ENCODE data around the gene UBQLN4. TPM values are rescaled to one million over a fixed set of nuclear protein-coding genes. Genes with fewer than 3 reads are reported as not detected.
A peak's percentile ranks its signal among the peaks of the same experiment; 100 is the strongest.

Gene UBQLN4
- 47.4 and 58.4 TPM in 2 replicates for total RNA-seq (2021)
- percentile 63 among the genes with signal in this experiment for Bru-seq, nascent RNA
- percentile 75 among the genes with signal in this experiment for BruChase-seq, experiment 1, labeled RNA remaining after a 2-hour chase
- percentile 91 among the genes with signal in this experiment for BruChase-seq, experiment 2, labeled RNA remaining after a 6-hour chase
- long read RNA-seq, transcript UBQLN4-201 (11 exons, 3,576 nt), result major isoform, 46 of 84 reads
- long read RNA-seq, partial matches to known transcripts, result 11 of 84 reads
- long read RNA-seq, other reads (novel, unspliced or antisense), result 27 of 84 reads

DNA sequence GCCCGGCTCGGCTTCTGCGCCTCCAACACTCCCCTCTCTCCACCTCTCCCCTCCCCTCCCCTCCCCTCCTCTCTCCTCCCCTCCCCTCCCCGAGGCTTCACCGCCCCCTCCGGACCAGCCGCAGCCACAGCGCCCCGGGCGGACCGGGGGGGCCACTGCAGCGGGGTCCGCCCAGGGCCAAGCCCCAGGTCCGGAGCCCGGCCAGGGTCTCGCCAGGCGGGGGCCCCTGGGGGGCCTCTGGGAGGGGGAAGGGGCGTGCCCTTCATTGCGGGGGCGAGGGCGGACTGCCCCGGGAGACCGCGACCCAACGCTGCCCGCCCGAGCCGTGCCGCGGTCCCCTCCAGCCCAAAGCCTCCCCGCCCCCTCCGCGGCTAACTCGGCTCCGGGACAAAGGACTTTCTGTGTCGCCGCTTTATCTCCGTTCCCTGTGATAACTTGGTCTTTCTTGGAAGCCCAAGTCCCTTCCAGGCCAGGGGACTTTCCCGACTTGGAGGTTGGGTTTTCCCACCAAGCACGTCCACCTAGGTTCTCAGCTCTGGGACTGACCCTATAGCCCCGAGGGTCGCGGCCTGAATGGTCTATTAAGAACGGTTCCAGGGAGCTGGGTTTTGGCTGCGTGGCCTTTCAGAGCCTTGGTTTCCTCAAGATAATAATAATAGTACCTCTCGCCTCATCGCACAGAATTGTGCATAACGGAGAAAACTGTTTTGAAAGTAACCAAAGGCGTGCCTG, at the start of gene UBQLN4:
Gene UBQLN4 (minus strand): TSS at position 31 of the 732 bp plus-strand sequence. CDS start 97 bp downstream, outside the sequence.
- Histone ChIP-seq H3K4me1 (replicated peaks; ENCODE audit: insufficient read depth) (peaks cover 11% of the 10 kb centered on the region; the same call in 1 of the 2 replicates), H3K27ac (peak within 1 kb of the TSS; percentile 85), H3K36me3 (ENCODE audit: low read depth) (0 out of 2 replicates have a peak, but pooled peaks cover 9% of the 10 kb centered on the region), H3F3A (ENCODE audit: insufficient read depth, low read depth) (peaks cover 6% of the 10 kb centered on the region), H2AFZ (peak within 1 kb of the TSS; percentile 94), H3K9me3 (ENCODE audit: insufficient read depth, low read depth) (no peaks in the 10 kb centered on the region), H3K4me3 (peak within 1 kb of the TSS; percentile 84), H3K79me2 (ENCODE audit: low read depth) (peaks cover 38% of the 10 kb centered on the region), H3K9me2 (ENCODE audit: insufficient read depth) (no peaks in the 10 kb centered on the region), H3K27me3 (ENCODE audit: insufficient read depth, low read depth) (no peaks in the 10 kb centered on the region), H3K4me2 (peak within 1 kb of the TSS; percentile 89), H4K20me1 (ENCODE audit: insufficient read depth) (0 out of 2 replicates have a peak, but pooled peaks cover 6% of the 10 kb centered on the region)
- BruUV-seq (replicated peaks), result TSS peak; percentile 82
- TF ChIP-seq, protein P1, sequence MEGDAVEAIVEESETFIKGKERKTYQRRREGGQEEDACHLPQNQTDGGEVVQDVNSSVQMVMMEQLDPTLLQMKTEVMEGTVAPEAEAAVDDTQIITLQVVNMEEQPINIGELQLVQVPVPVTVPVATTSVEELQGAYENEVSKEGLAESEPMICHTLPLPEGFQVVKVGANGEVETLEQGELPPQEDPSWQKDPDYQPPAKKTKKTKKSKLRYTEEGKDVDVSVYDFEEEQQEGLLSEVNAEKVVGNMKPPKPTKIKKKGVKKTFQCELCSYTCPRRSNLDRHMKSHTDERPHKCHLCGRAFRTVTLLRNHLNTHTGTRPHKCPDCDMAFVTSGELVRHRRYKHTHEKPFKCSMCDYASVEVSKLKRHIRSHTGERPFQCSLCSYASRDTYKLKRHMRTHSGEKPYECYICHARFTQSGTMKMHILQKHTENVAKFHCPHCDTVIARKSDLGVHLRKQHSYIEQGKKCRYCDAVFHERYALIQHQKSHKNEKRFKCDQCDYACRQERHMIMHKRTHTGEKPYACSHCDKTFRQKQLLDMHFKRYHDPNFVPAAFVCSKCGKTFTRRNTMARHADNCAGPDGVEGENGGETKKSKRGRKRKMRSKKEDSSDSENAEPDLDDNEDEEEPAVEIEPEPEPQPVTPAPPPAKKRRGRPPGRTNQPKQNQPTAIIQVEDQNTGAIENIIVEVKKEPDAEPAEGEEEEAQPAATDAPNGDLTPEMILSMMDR (conservative IDR thresholded peaks at IDR 0.05), result peak; percentile 36; the same call in 1 of the 2 replicates
- no peak for TF ChIP-seq EZH2 (IDR thresholded peaks at IDR 0.05; ENCODE audit: low read depth)
- intact Hi-C loops (cut with micrococcal nuclease; ENCODE audit: unreplicated experiment), result loop anchor here (1.0 kb wide), 1 partner anchor 228 kb away; the partner anchor contains the start of gene SMG5
- peak; percentile 58 to 85 for DNase-seq
- CTCF ChIA-PET, result interaction anchor here (0.7 to 1.0 kb wide), 2 partner anchors 61 to 122 kb away, joined by 3 to 16 read pairs; partner anchors contain the start of gene LMNA
- POLR2A ChIA-PET (ENCODE audit: unreplicated experiment), result interaction anchor here (0.6 kb wide), 1 partner anchor 70 kb away, joined by 3 read pairs; no protein-coding TSS in a partner anchor

DNA sequence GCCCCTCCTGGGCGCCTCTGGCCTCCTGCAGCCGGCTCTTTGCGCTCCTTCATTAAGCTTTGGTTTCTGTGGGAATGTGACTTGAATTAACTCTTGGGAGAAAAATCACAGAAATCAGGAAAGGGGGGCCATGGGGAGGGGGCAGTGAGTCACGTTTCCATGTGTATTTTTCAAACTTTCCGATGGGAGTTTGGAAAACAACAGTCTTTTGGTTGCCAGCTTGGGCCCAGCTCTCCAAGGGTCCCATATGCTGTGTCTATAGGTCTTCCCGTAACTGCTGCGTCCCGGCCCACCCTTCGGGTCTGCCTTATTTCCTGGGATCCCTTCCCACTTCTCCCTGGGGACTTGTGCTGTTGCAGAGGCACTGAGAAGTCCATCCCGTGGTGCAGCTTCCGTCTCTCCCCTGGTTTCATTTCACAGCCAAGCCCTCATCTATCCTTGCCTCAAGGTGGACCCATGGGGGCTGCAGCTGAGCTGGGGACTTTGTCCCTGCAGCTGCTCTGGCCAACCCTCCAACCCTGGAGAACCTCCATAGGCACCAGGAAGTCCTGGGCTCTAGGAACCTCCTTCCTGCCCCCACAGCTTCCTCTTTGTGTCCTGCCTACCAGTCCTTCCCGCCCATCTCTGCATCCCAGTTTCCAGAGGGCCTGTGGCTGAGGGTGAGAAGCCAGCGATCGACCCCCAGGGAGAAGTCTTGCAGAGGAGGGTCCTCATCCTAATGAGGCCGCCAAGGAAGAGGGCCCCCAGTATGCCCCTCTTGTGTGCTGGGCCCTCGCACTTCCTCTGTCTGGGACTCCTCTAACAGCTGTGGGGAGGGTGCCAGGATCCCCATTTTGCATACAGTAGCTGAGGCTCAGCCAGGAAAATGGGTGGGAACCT, 49.3 kb upstream of the UBQLN4 start:
- CTCF ChIA-PET, result interaction anchor here (0.9 kb wide), 1 partner anchor 27 kb away, joined by 3 read pairs; no protein-coding TSS in a partner anchor
- H3K79me2 ChIP-seq (ENCODE audit: low read depth), result no peaks in the 10 kb centered on the region
- no peak overlapping the region for H2AFZ ChIP-seq
- H3K4me3 ChIP-seq, result no peak overlapping the region
- H3F3A ChIP-seq (ENCODE audit: insufficient read depth, low read depth), result peaks cover 42% of the 10 kb centered on the region
- intact Hi-C loops (cut with micrococcal nuclease; ENCODE audit: unreplicated experiment), result loop anchor here (1.0 kb wide), 2 partner anchors 20 to 27 kb away; no protein-coding TSS in a partner anchor
- POLR2A ChIA-PET (ENCODE audit: unreplicated experiment), result interaction anchor here (0.6 to 0.7 kb wide), 2 partner anchors 21 to 100 kb away, joined by 4 to 5 read pairs; no protein-coding TSS in a partner anchor
- no peaks in the 10 kb centered on the region for H4K20me1 ChIP-seq (ENCODE audit: insufficient read depth)
- H3K27ac ChIP-seq, result no peak overlapping the region
- no peaks in the 10 kb centered on the region for H3K36me3 ChIP-seq (ENCODE audit: low read depth)
- H3K9me2 ChIP-seq (ENCODE audit: insufficient read depth), result no peaks in the 10 kb centered on the region
- peaks cover 84% of the 10 kb centered on the region for H3K4me1 ChIP-seq (replicated peaks; ENCODE audit: insufficient read depth)
- no peaks in the 10 kb centered on the region for H3K27me3 ChIP-seq (ENCODE audit: insufficient read depth, low read depth)
- no peaks in the 10 kb centered on the region for H3K9me3 ChIP-seq (ENCODE audit: insufficient read depth, low read depth)
- H3K4me2 ChIP-seq, result peak overlapping the region; percentile 99; the same call in 1 of the 2 replicates
- DNase-seq, result no peak
- BruUV-seq (replicated peaks), result no TSS peak
- TF ChIP-seq, protein P1 (conservative IDR thresholded peaks at IDR 0.05), result no peak
- no peak for TF ChIP-seq EZH2 (IDR thresholded peaks at IDR 0.05; ENCODE audit: low read depth)
